Ishikawa (cell line): ENCODE measurements around the gene KIAA0513.

Source experiments
- CEBPB ChIP-seq: IDR thresholded peaks from 2 replicates; pipeline ENCODE4 v1.6.1; 2012
- CREB1 ChIP-seq: IDR thresholded peaks from 2 replicates; pipeline ENCODE4 v1.6.1; 2012; ENCODE audit warnings: low read depth
- EGR1 ChIP-seq: IDR thresholded peaks from 2 replicates; pipeline ENCODE4 v1.6.1; 2012
- EP300 ChIP-seq: IDR thresholded peaks from 2 replicates; pipeline ENCODE4 v1.6.1; 2012; ENCODE audit warnings: borderline replicate concordance
- FOXM1 ChIP-seq: IDR thresholded peaks from 2 replicates; pipeline ENCODE4 v1.6.1; 2012; ENCODE audit warnings: low read depth, borderline replicate concordance
- NFIC ChIP-seq: IDR thresholded peaks from 2 replicates; pipeline ENCODE4 v1.6.1; 2012
- RAD21 ChIP-seq: IDR thresholded peaks from 2 replicates; pipeline ENCODE4 v1.6.1; 2012; ENCODE audit warnings: low read depth
- TAF1 ChIP-seq: IDR thresholded peaks from 2 replicates; pipeline ENCODE4 v1.6.1; 2012; ENCODE audit warnings: low read depth, mild to moderate bottlenecking
- TCF12 ChIP-seq: IDR thresholded peaks from 2 replicates; pipeline ENCODE4 v1.6.1; 2012; ENCODE audit warnings: low read depth
- TEAD4 ChIP-seq: IDR thresholded peaks from 2 replicates; pipeline ENCODE4 v1.6.1; 2012
- YY1 ChIP-seq: IDR thresholded peaks from 2 replicates; pipeline ENCODE4 v1.6.1; 2012; ENCODE audit warnings: low read depth
- ZBTB7A ChIP-seq: IDR thresholded peaks from 2 replicates; pipeline ENCODE4 v1.6.1; 2012; ENCODE audit warnings: low read depth
- TF ChIP-seq, protein P1 (sequence below): IDR thresholded peaks from 2 replicates; pipeline ENCODE4 v1.6.1; 2012
- TF ChIP-seq, protein P2 (sequence below): IDR thresholded peaks from 2 replicates; pipeline ENCODE4 v1.6.1; 2012; ENCODE audit warnings: low read depth, mild to moderate bottlenecking
- TF ChIP-seq, protein P3 (sequence below): IDR thresholded peaks from 2 replicates; pipeline ENCODE4 v1.6.1; 2012

KIAA0513 gene

DNA sequence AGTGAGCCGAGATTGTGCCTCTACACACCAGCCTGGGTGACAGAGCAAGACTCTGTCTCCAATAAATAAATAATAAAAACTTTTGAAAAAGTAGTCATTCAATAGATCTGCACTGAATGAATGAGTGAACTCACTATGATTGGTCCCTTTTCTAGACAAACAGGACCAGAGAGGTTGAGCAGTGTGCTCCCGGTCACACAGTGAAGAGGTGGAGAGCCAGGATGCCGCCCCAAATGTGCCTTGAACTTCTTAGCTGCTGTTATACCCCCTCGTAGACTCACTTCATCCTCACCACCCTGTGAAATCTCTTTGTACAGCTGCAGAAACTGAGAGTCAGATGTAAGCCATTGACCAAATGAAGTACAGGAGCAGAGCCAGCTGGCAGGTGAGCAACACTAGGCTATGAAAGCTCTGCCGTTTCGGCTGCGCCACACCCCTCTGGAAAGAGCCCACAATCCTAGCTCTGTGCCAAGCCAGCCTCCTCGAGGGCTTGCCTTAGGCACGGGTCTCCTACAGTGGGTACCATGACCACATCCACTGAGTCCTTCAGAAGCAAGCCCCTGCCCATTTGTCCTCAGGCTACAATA, 7.8 kb upstream of the KIAA0513 start:
- TF ChIP-seq RAD21 (no peak), TAF1 (no peak), FOXM1 (no peak), CREB1 (no peak), TEAD4 (no peak), CEBPB (no peak), EP300 (no peak)
- TF ChIP-seq, protein P1, sequence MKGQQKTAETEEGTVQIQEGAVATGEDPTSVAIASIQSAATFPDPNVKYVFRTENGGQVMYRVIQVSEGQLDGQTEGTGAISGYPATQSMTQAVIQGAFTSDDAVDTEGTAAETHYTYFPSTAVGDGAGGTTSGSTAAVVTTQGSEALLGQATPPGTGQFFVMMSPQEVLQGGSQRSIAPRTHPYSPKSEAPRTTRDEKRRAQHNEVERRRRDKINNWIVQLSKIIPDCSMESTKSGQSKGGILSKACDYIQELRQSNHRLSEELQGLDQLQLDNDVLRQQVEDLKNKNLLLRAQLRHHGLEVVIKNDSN: no peak

DNA sequence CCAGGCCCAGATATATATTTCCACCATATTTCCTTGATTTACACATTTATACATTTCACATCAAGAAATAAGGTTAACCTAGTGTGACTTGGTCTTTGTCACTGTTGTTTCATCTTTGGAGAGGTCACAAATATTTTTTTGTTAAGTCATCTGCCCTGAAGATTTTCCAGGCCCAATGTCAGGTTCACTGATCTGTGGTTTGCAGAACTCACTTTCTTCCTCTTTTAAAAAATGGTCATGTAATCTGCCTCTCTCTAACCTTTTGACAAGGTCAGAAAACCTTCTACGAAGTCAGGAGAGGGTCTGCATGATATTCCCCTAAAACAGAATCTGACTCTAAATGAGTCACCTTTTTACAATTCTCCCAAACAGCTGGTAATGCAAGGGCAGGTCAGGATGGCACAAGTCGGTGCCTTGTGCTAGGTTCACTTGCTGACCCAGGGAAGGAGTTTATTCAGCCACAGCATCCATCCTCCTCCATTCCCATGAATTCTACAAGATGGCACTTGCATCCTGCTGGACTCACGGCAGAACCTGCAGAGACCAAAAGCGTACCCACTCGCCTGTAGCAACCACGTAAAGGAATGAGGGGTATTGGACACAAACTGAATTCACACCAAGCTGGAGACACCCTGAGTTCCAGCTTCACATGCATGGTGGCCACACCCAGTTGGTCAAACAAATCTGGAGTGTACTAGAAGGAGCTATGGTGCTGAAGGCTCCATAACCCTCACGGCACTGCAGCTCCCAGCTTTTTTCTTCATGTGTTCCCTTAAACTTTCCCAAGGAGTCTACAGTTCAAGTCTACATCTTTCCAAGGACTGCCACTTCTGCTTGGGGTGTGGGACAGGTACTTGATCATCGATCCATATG, 1.6 kb upstream of the KIAA0513 start:
- TF ChIP-seq, protein P2, sequence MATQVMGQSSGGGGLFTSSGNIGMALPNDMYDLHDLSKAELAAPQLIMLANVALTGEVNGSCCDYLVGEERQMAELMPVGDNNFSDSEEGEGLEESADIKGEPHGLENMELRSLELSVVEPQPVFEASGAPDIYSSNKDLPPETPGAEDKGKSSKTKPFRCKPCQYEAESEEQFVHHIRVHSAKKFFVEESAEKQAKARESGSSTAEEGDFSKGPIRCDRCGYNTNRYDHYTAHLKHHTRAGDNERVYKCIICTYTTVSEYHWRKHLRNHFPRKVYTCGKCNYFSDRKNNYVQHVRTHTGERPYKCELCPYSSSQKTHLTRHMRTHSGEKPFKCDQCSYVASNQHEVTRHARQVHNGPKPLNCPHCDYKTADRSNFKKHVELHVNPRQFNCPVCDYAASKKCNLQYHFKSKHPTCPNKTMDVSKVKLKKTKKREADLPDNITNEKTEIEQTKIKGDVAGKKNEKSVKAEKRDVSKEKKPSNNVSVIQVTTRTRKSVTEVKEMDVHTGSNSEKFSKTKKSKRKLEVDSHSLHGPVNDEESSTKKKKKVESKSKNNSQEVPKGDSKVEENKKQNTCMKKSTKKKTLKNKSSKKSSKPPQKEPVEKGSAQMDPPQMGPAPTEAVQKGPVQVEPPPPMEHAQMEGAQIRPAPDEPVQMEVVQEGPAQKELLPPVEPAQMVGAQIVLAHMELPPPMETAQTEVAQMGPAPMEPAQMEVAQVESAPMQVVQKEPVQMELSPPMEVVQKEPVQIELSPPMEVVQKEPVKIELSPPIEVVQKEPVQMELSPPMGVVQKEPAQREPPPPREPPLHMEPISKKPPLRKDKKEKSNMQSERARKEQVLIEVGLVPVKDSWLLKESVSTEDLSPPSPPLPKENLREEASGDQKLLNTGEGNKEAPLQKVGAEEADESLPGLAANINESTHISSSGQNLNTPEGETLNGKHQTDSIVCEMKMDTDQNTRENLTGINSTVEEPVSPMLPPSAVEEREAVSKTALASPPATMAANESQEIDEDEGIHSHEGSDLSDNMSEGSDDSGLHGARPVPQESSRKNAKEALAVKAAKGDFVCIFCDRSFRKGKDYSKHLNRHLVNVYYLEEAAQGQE: no peak
- no peak for TF ChIP-seq TCF12
- TF ChIP-seq TAF1: no peak
- TF ChIP-seq ZBTB7A: no peak
- TF ChIP-seq, protein P3, sequence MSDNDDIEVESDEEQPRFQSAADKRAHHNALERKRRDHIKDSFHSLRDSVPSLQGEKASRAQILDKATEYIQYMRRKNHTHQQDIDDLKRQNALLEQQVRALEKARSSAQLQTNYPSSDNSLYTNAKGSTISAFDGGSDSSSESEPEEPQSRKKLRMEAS: no peak
- no peak for TF ChIP-seq FOXM1
- TF ChIP-seq CEBPB: no peak
- TF ChIP-seq EGR1: no peak
- no peak for TF ChIP-seq NFIC
- TF ChIP-seq RAD21: no peak
- TF ChIP-seq EP300: no peak
- TF ChIP-seq TEAD4: no peak

DNA sequence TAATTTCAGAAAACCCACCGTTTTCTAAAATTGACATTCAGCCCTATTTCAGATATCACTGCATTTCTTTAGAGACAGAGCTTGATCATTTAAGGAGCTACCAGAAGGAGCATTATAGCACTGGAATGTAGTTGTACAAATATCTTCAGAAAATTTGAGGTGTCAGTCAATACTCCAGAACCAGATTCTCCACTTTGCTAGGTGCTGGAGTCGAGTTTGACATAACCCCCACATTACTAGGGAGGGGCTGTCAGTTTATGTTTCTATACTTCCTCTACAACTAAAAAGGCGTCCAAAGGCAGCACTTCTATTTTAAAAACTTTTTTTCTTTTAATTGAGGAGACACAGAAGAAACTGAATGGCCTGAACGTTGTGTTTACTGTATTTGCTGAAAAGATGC, 892 bp upstream of the KIAA0513 start:
- TF ChIP-seq NFIC: no peak
- TF ChIP-seq TAF1: no peak
- TF ChIP-seq EP300: no peak
- TF ChIP-seq ZBTB7A: no peak
- no peak for TF ChIP-seq CREB1
- TF ChIP-seq, protein P1: no peak
- TF ChIP-seq, protein P2: no peak
- TF ChIP-seq FOXM1: no peak
- no peak for TF ChIP-seq RAD21
- no peak for TF ChIP-seq YY1
- no peak for TF ChIP-seq CEBPB
- no peak for TF ChIP-seq TCF12
- TF ChIP-seq, protein P3: no peak
- no peak for TF ChIP-seq TEAD4
- TF ChIP-seq EGR1: no peak

DNA sequence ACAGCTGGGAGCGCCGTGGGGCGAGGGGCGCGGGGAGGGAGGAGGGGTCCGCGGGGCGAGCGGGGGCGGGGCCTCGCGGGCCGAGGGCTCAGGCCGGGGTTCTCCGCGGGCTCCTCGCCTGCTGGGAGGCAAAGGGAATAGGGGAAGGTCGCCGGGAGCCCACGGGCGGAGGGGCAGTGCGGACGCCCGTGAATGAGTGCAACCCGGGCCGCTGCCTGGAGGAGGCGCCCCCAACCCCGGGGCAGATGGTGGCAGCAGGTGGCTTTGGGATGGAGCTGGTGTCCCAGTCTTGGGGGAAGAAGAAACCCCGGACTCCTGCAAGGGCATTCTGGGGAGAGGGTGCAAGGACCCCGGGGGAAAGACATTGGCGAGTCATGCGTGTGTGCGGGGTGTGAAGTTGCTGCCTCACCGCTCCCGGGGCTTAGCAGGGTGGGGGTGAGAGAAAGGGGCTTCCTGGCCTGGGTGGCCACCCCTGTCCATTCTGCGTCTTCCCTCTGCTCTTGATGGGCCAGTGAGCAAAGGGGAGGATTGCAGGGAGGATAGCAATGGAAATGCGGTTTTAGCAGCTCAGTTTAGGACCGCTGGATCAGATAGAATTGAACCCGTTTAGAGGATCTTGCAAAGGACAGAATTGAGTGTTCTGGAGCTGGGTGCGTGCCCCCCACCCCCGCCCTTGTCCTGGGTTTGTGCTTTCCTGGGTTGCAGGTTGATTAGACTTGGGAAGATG, 526 bp downstream of the KIAA0513 start:
- TF ChIP-seq, protein P1: no peak
- TF ChIP-seq, protein P3: no peak
- no peak for TF ChIP-seq RAD21
